ENCODE measurements around the gene BIN1.

Gene BIN1

DNA sequence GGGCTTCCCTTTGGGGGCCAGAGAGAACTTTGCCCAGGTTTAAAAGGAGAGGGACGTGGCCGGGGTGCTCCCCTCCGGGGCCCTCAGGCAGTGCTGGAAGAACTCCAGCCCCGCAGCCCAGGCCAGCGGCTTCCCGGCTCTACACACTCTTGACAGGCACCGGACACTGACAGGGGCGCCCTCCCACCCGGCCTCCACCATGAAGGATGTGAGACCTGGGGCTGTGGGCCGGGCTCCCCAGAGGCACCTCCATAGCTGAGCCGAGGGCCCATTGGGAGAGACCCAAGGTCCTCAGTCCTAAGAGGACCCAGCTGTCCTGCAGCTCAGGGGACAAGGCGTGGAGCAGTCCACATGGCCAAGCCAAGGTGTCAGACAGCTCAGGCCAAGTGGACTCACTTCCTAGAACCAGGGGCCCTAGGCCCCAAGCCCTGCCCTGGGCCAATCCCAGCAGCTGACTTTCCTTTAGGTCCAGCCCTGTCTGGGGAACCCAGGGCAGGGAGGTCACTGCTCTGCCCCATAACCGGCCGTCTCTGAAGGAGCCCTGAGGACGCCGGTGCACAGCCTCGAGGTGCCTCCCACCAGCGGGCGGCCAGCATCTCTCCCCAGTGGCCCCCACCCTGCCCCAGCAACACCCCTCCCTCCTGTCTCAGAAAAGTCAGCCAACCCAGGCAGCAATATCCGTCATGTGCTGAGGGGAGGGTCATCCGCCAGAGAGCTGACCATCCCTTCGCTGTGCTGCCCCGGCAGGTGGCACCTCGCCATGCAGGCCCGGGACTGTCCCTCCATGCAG is 51.8 kb downstream of the BIN1 start:
- DNase-seq = no peak

DNA sequence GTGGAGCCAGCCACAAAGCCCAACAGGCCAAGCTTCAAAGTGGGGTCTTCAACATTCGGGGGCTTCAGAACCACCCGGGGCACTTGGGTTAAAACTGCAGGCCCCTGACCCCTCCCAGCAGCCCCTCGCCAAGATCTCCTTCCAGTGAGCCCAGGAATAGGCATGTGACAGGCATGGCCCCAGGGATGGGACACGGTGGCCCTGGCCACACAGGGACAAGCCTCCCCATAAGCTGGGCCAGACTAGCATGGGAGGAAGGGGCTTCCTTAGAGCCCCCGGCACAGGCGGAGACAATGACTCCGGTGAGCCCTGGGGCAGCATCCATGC is 52.4 kb downstream of the BIN1 start:
- DNase-seq = no peak

DNA sequence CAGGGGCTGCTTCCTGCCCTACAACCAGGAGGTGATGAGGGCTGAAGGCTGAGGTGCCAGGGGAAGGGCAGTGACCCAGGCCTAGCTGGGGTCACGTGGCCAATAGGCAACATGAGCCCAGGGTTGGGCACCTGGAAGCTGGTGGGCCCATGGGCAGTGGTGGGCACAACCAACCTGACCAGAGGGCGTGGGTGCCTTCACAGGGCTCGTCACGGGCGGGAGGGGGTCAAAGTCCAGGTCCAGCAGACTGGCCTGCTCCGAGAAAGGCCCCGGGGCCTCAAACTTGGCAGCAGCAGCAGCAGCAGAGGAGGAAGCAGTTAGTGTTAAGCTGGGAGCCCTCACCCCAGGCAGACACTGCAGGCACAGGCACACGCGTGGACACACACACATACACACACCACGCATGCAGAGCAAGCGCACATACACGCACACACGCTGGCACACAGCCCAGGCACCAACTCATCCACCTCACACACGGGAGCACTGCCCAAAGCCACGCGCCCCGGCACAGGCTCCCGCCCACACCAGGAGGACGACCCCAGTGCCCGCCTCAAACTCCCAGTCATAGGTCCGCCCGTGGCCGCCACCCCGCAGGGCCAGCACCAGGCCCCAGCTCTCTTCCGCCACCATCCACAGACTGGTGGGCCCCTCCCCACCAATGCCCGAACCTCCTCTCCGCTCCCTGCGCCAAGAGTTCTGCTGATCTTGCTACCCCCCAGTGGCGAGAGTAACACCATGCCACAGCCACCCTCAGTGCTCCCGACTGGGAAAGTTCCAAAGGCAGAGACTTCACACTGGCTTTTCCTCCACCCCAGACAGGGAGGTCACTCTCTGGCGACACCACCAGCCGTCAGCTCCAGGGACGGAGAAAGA is 53.0 kb downstream of the BIN1 start:
- DNase-seq = no peak

DNA sequence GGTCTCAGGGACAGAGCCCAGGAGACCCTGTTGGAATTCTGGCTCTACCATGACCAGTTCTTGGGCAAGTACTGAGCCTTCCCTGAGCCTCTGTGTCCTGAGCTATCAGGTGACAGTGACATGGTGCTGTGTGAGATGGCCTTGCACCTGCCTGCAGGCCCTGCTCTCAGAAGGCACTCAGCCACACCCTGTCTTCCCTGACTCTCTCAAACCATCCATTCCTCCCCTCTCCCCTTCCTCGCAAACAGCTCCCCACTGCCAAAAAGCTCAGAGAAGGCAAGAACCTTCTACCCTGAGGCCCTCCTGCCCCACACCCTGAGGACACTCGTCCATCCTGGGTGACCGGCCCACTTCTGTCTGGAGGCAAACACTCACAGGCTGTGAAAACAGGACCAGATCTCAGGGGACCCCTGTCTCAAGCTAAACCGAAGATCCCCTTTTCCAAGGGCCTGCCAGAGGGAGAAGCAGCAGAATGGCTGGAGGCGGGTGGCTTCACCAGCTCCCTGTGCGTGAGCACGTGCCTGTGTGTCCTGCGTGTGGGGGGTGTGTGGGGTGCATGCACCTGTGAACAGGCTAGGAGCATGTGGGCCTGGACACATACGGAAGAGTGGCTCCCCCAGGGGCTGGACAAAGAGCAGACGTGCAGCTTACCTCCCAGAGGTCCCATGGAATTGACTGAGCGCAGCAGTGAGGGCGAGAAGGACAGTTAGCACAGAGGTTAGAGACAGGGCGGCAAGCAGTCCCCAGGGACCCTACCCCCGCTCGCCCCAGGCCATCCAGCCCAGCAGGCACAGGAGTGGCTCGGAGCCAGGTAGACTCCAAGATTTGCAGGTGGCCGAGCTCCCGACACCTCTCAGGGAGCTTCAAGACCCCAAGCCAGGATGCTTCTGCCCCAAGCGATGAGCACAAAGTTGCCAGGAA is 53.9 kb downstream of the BIN1 start:
- DNase-seq = no peak

DNA sequence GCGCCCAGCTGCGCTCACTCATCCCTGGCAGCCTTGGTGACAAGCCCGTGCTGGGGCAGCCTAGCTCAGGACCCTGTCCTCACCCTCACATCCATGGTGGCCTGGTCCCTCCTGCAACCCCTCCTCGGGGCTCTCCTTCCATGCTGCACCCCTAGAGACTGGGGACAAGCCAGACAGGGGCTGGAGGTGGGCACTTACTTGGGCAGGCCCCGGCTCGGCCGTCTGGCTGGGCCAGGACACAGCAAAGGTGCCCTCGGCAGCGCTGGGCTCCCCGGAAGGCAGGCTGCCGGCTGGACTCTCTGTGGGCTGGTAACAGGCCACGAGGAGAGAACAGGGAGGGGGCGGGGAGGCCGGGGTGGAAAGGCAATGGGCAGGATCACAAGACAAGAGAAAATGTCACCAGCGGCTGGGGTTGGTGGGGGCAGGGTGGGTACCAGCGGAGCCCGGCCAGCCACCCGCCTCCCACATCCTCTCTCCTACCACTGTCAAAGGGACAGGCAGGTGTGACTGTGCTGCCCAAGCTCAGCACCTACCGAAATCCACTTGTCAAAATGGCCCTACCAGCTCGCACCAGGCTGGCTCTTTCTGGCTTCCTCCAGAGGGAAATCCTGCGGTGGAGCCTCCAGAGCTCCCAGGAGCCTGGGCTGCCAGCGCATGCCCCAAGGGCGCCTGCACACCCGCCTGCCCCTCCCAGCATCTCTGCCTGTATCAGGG is 54.7 kb downstream of the BIN1 start:
- DNase-seq = no peak

DNA sequence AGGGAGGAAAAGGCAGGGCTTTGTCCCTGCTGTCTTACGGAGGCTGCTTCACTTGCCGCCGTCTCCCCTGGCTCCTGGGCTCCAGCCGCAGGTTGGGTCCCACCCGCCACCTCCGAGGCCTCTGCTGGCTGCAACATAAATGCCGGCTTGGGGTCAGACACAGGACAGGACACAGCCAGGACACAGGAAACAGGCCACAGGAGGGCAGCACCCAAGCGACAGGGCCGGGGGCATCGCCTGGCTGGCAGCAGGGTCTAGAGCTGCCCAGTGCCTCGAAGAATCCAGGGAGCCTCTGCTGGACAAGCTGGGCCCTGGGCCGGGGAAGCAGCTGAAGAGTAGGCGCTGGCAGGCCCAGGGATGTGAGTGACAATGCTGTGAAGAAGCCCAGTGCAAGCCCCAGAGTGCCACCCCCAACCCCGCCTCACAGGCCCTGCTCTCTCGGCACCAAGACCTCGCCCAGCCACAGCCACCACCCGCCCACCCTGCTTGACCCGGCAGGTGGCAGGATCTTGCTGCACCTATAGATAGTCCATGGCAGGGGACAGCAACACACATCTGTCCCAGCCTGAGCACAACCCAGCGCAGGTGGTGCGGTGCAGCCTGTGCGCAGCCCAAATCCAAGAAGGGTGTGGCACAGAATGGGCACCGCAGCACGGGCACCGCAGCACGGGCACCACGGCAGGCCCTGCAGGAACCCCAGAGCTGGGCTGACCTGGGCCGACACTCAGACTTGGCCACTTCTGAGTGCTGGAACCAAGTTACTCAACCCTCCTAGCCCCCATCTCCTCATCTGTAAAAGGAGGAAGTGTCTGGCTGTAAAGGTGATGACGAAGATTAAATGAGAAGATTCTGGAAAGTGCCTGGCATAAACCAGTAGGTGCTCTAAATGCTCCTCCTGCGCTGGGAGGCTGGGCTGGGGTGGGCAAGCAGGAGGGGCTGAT is 55.6 kb downstream of the BIN1 start:
- no peak for DNase-seq

DNA sequence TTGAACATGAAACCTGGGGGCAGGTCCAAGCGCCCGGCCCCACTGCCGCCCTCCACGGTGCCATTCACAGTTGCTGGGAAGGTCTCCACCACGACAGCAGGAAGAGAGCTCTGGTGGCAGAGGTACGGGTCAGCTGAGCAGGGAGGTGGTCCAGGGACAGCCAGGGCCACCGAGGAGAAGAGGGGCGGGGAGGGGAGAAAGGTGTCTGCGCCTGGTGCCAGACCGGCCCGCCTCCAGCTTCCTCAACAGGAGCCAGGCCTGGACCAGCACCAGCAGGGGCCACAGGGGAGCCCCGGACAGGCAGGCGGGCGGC is 56.2 kb downstream of the BIN1 start:
- DNase-seq = no peak

DNA sequence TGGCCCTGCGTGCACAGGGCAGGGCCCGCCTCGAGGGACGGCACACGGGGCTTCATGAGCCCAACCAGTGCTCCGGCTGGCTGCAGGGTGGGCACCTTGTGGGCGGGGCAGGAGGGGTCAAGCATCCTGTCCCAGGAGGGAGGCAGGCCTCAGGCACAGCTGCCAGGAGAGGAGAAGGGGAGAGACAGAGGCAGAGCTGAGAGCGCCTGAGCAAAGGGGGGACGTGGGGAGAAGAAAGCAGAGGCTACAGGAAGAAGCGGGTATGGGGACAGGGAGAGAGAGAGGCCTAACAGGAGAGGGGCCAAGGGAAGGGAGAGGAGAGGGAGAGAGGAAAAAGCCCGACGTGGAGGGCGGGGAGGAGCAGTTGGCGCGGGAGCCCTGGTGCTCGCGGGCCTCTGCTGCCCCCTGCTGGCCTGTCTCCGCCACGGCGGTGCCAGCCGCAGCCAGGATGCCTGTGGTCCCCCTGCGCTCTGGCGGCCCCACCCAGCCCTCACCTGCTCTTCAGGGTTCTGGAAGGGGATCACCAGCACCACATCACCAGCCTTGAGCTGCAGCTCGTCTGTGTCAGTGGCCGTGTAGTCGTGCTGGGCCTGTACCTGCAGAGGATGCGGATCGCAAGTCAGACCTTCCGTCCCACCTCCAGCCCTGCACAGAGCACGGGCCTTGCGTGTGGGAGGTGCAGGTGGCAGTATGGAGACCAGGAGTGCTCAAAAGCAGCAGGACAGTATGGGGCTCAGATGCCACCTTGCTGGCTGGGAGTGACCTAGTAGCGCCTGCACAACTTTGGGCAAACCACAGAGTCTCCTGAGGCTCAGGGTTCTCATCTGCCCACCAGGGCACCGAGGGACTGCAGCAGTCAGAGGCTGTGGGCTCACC is 56.8 kb downstream of the BIN1 start:
- peak; percentile 37 for DNase-seq

DNA sequence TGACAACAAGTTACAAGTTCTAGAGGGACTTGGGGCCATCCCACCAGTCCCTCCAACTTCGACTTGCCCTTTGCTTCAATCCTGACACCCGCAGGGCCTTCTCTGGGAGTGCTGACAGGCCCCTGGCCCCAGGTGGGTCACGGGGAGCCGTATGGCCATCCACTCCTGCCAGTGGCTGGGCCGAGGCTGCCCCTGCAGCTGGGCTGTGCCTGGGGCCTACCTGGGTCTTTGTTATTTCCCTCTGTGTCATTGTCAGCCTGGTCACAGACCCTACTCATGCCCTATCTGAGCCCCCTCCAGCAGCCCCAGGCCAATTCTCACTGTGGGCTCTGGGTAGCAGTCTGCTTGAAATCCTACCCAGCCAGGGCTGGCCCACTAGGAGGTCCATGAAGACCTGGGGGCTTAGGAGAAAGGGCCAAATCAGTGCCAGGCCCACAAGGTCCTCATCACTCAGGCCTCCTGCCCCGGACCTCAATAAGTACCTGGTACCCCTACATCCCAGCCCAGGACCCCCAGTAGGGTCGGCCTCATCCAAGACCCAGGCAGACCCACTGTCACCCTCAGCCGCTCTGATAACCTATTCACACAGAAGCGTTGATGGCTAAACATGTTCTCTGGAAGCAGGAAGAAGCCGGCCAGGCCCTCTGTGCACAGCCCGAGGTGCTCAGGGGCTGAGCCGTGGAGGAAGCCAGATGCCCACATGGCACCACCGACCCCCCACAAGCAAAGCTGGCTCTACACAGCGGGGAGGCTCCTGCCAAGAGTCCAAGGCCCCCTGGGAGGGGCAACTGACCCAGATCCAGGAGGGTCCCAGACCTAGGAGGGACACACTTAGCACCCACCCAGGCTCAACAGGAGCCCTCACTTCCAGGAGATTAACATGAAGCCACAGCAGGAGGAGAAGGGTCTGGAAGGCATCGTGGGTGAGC is 57.7 kb downstream of the BIN1 start:
- DNase-seq = no peak

DNA sequence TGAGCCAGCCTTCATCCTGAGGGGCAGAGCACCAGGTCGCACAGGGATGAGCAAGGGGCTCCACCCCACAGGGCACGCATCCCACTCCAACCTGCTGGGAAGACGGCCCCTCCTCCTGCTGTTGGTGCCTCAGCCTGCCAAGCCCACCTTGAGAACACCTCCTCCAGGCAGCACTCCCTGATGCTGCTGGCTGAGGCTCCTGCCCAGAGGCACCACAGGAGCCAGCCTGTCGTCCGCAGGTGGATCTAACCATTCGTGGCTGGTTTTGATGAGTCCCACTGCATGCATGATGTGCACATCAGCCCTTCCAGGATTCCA is 58.4 kb downstream of the BIN1 start:
- DNase-seq = no peak

DNA sequence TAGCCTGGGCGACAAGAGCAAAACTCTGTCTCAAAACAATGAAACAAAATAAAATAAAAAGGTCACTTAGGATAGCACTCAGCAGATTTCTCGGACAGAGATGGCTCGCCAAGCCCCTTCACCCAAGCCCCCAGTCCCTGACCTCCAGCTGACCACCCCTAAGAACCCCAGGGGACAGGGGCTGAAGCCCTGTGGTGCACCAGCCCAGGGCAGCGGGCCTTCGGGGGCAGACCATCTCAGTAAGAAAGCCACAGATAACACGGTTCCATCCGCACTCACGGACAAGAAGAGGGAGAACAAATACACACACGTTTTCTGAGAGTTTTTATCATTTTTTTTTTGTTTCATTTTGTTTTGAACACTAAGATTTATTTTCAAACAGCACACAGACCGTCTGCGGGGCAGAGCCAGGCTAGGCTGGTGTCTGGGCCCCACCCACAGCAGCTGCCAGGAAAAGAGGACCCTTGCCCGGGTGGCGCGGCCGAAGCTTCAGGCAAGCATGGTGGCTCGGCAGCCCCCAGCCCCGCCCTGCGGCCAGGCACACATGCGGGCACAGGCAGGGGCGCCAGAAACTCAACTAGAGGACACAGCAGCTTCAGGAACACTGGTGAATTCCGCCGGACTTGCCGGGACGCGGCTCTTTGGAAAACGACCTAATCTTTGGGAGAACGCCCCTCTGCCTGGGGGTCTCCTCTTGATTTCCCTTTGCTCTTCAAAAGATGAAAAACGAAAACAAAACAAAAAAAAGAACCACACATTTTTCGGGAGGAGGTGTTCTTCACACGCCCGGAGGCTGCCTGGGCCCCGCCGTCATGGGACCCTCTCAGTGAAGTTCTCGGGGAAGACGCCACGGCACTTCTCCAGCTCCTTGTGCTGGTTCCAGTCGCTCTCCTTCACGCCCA is 59.0 kb downstream of the BIN1 start:
- DNase-seq = no peak

DNA sequence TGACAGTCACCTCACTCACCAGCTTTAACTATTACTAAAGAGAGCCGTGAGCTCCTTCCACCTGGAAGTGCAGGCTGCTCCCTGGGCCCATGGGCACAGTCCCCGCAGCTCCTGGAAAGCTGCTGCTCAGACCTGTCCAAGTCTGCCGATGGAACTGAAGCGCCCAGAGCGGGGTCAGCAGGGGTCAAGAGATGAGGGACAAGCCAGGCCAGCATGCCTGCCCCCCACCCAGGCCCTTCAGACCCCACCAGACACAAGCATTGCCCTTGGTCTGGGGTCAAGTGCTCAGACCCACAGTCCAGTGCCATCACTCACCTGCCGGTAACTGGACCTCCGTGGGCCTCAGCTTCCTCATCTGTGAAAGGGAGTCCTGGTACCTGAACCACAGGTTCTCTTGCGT is 59.9 kb downstream of the BIN1 start:
- no peak for DNase-seq

DNA sequence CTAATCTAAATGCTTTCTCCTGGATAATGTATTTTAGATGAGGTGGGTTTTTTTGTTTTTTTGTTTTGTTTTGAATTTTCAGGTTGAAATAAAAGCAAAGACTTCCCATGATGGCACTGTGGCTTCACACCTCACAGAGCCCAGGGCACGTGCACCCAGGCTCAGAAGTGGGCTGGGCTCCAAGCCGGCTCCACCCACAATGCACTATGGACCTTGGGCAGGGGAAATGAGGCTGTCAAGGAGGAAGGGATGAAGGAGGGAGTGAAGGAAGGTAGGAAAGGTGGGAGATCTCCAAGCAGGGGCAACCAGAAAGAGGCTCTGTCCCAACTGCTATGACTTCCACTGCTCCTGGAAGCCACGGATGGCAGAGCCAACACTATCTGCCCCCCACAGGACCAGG is 60.4 kb downstream of the BIN1 start:
- DNase-seq = no peak

DNA sequence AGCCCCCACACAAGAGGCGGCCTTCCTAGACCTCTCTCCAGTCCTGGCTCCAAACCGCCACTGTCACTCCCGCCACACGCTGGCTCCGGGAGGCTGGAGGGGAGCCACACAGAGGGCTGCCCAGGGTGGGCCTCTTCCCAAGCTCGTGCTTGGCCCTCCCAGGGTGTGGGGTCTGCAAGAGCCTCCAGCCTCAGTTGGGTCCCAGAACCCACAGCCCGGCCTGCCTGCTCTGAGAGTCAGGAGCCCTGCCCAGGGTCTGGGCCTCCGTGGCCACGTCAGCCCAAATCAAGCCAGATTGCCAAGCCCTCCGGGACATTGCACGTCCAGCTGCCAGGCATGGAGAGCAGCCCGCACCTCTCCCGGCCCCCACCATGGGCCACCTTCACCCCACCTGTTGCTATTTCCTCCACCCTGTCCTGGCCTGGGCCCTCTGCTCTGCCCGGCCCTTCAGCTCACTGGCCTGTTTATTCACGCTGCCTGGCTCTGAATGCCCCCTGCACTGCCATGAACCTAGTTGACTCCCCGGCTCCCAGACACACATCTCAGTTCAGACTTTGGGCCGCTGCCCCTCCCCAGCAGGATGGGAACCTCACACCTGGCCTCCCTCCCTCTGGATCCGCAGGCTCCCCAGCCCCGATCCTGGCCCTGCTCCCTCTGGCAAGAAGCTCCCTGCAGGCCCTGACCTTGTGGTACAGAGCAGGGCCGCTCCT is 61.0 kb downstream of the BIN1 start:
- no peak for DNase-seq

DNA sequence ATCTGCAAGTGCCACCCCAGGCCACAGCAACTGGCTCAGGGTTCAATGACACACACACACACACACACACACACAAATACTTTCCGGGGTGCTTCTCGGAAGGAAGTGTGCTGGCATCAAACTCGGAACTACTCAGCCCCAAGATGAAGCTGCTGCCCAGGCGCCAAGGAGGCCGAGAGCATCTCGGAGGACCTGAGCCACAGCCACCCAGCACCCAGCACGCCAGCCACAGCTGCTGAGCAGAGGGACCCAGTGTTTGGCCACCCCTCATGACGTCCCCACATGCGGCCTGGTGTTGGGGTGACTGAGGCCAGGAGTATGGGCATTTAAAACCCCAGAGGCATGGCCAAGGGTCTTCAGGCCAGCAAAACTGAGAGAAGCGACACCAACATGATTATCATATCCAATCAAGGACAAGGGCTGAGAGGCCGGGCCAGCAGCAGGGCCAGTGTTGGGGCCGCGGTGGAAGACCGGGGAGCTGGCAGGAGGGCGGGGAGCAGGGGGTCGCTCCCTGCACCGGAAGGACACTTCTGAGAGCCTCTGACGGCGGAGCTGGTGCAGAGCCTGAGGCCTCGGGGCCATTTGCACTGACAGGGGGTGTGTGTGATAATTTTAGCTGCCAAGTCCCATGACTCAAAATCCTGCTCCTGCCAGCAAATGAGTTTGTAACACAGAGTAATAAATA is 61.8 kb downstream of the BIN1 start:
- no peak for DNase-seq

DNA sequence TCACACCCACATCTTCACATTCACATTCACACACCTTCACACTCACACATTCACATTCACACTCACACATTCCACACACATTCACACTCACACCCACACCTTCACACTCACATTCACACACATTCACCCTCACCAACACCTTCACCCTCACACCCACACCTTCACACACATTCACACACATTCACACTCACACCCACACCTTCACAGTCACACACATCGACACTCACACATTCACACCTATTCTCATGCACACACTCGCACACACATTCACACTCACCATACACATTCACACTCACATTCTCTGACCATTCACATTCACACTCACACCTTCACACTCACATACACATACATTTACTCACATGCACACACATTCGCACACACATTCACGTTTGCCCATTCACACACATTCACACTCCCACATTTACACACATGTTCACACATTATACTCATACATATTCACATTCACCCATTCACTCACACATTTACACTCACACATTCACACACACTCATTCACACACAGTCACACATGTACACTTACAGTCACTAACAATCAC is 62.7 kb downstream of the BIN1 start:
- no peak for DNase-seq
